C4-2B (cell line): ENCODE measurements around the gene PCED1B.
"Not testable (repeated sequence)": the region's sequence is repeated elsewhere in the genome, so short reads cannot be mapped to it uniquely, and the experiment has no call there.

ENCODE experiments used
- CTCF ChIP-seq: fragments of 450-650 bp; conservative IDR thresholded peaks from 2 replicates; pipeline ENCODE4 v1.5.1; 2017; ENCODE audit warnings: mild to moderate bottlenecking
- ZFX ChIP-seq: fragments of 450-650 bp; IDR thresholded peaks from 2 replicates; pipeline ENCODE4 v1.6.1; 2017

DNA sequence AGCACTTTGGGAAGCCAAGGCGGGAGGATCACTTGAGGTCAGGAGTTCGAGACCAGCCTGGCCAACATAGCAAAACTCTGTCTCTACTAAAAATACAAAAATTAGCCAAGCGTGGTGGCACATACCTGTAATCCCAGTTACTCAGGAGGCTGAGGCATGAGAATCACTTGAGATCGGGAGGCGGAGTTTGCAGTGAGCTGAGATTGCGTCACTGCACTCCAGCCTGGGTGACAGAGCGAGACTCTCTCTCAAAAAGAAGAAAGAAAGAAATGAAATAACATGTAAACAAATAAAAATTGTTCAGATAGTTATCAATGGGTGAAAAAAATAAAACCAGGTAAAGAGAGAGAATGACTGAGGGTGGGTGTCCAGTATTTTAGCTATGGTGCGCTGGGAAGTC lies 200.3 kb downstream of the PCED1B start:
- not testable (repeated sequence) for TF ChIP-seq CTCF, ZFX
